NOMO-1 (cell line): ENCODE data around the gene ABHD14A.

Source experiments
- DNase-seq, 2 experiments: peaks; one replicate each; lab custom pipeline; 2025; ENCODE audit not compliant: unreplicated experiment in 2 of 2; lab: John Stamatoyannopoulos, UW

Gene ABHD14A

DNA sequence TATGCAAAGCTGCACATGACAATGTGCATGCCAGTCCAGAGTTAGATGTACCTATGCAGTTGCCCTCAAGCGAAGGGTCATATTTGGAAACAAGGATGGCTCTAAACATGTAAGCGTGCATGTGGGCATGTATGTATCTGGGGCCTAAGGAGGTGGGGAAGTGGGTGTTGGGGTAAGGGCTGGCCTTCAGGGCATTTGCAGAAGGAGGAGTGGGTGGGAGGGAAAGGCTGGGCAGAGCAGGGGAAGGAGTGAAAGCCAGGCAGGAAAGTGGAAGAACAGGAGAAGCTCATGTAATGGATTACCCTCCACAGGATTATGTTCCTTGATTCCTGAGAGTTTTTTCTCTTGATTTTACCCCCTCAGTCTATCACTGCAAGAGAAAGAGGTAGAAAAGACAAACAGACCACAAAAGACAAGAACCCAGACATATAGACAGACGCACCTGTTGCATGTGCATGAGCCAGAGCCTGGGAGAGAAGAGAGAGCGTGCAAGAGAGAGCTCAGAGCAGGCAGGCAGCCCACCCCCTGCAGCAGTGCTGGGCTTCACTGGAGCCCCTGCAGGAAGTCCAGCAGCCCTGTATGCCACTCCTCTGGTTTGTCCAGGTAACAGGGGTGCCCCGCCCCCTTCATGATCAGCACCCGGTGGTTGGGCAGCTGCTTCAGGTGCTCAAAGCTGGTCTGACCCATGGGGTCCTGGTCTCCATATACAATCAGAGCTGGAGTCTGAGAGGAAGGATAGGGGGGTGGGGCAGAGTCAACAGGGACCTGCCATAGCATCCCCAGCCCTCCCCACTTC, 5.8 kb upstream of the ABHD14A start:
- no peak for DNase-seq

DNA sequence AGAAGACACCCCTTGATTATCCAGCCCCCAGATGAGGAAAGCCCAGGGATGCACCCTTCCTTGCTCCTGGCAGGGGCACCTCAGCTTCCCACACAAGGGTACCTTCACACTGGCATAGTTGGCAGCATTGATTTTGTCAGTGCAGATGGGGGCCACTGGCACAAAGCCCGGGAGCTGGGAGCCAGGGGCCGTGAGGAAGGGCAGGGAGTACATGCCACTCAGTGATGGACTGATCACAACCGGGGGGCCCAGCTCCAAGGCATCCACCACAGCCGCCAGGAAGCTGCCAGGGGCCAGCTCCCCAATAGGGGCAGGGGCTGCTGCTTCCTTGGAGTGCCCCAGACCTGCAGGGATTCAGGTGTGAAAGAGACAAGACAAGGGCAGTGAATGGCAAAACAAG, 5.0 kb upstream of the ABHD14A start:
- DNase-seq, result no peak

DNA sequence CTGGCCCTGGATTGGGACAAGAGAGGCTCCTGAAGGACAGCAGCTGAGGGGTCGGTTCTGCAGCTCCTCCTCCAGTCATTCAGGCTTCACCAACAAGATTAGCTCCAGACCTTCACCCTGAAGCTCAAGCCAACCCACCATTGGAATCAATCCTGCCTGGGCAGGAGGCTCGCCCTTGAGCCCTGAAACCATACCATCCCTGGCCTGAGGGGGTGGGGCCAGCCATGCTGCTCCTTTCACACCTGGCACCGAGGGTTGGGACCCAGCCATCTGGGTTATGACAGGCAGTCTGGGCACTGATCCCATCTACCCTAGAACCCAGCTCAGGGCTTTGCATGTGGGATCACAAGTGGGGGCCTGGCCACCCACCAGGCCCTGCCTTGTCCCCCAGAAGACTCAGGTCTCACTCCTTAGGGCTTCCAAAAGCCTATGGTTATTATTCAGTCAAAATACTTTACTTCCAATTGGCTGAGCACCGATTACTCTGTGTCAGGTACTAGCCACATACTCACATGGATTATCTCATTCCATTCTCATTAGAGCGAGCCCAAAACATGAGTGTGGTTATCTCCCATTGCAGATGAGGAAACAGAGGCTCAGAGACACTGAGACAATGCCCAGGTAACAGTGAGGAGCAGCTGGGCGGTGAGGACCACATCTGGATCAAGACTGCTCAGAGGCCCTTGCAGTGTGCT, 4.1 kb upstream of the ABHD14A start:
- no peak for DNase-seq

DNA sequence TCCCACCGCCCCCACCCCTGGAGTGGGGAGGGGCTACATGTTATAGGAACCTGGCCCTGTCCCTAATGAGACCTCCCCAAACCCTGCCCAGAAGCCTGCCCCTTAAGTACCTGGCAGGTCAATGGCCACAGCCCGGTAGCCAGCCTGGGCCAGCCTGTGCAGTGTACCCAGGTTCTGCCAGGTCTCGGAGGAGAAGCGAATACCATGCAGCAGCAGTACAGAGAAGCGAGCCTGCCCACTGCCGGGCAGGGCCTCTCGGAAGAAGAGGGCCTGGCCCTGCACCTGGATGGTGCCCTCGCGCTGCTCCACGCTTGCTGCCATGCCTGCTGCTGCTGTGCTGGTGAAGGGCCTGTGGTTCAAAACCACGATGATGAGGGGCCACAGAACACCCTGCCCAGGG, 3.5 kb upstream of the ABHD14A start:
- DNase-seq, result no peak

DNA sequence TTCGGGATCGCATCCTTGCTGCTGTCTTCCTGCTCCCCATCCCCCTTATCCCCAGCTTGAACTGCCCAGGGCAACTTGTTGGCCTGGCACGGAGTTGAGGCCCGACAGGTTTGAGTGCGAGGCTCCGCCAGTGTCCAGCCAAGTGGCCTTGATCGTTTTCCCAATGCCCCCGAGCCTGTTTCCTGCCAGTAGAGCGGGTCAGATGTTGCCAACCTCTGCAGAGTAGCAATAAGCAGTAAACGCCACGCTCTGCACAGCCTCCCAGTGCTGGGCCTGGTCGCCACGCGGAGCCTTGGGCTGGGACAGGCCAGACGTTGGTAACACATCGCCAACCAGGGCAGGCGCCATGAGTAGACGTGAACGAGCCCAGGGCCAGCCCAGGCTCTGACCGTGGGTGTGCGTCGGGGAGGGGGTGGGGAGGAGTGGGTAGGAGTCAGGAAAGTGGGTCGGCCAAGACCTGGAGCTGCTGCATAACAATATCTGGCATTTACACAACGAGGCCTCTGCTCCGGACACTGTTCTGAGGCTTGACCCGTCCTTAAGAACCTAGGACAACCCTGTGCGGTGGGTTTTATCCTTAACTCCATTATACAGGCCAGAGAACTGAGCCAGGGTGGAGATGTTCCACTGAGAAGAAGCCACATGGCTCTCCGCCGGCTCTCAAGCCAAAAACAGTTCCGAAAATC, 444 bp upstream of the ABHD14A start:
- DNase-seq, result no peak

DNA sequence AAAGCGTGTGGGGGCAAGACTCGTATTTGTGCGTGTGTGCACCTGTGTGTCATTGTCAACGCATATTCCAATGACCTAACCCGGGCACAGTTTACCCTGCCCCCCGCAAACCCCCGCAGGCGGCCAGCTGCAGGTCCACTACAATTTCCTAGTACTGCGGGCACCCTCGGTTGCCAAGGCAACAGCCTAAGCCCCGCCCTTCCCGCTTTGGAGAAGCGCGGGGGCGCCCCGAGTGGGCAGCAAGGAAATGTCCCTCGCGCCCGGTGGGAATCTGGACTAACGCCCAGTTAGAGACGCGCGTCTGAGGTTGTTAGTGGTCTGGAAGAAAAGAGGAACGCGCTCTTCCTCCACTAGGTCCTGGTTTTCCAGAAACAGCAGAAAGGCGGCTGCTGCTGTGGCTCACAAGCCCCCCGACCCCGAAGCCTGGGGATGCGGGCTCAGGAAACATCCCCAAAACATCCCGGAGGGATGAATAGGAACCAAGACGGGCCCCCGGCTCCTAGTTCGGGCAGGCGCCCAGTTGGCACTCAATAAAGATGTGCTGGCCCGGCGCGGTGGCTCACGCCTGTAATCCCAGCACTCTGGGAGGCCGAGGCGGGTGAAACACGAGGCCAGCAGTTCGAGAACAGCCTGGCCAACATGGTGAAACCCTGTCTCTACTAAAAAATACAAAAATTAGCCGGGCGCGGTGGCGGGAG, 1.1 kb downstream of the ABHD14A start:
- DNase-seq, result peak in 1 of 2 experiments; percentile 13

DNA sequence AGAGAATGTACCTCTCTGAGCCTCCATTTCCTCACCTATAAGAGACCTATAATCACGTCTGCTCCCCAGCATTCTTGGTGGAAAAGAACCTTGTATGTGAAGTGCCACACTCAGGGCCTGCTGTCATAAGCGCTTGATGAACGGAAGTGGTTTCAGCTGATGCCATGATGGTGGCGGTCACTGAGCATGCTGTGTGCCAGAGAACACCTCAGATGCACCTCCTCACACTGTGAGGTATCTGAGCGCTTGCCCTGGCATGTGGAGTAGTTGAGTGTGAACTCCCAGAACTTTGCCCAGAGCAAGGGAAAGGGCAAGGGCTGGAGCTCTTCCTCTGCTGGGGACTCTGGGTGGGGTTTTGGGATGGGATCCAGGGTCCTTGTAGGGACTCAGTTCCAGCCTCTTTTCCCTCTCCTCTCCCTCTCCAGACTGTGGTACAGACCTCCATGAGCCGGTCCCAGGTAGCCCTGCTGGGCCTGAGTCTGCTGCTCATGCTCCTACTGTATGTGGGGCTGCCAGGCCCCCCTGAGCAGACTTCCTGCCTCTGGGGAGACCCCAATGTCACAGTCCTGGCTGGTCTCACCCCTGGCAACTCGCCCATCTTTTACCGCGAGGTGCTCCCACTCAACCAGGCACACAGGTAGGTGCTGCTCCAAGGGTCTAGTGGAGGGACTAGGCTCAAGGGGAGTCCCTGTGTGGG, 2.7 kb downstream of the ABHD14A start:
- DNase-seq, result no peak

DNA sequence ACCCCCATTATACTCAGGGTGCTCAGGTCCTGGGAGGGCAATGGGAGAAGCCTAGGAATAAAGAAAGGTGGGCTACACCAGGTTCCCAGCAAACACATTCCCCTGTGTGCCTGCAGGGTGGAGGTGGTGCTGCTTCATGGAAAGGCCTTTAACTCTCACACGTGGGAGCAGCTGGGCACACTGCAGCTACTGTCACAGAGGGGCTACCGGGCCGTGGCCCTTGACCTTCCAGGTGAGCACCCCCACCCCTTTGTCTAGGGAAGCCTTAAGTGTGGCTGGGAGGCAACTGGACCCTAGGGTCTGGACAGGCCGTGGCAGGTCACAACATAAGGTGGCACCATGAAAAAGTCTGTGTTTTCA, 3.3 kb downstream of the ABHD14A start:
- DNase-seq, result no peak

DNA sequence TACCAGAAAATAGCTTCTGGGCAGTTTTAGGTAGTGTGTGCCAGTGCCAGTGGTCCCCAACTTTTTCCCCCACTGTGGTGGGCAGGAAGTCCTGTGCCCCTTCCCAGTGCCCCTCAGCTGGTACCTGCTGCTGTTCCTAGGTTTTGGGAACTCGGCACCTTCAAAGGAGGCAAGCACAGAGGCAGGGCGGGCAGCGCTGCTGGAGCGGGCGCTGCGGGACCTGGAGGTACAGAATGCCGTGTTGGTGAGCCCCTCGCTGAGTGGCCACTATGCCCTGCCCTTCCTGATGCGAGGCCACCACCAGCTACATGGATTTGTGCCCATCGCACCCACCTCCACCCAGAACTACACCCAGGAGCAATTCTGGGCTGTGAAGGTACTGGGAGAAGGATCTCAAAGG, 5.4 kb downstream of the ABHD14A start:
- no peak for DNase-seq

DNA sequence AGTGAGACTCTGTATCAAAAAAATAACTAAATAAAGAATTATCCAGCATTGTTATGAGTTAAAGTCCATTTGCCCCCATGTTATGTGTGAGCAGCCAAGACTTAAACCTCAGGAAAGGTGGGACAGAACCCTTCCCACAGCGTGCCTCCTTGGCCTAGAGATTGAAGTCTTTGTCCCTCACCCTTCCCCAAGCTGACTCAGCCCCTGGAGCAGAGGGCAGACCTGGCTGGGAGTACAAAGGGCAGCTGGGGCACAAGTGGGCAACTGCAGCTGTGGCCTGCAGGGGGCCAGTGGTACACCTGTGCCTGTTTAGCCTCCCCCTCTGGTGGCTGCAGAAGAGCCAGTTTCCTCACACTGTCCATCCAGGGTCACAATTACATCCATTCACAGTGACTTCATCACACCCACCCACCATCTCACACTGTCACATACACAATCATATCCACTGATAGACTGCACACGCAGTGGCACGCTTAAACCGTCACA, 7.5 kb downstream of the ABHD14A start:
- peak; percentile 28 to 46 for DNase-seq

DNA sequence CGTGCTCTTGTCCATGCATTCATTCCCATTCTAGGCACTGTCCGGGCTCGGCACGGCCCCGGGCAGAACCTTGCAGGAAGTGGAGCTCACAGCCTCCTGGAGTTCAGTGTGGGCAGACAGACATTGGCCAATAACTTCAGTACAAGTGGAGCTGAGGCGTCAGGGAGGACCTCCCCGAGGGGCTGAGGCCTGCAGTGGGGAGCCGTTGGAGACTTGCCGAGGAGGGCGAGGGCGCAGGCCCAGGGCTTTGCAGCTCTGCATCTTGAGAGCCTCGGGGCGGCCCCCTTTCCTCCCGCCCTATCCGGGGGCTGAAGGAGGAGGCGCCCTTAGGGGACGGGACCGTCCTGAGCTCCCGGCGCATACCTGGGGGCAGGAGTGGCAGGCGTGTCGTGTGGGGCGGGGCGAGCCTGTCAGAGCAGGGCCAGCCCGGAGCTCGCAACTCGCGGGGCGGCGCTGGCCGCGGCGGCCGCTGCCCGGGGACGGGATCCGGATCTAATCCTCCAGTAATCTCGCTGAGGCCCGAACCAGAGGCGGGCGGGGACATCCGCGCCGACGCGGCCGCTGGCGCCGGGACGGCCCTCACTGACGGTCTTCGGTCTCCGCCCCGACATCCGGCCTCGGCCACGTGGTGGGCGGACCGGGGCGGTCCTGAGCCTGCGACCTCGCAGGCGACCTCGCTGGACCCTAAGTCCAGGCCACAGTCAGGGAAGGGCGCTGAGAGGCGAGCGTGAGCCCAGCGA, 8.1 kb downstream of the ABHD14A start, which contains the start of gene ACY1:
ACY1 (plus strand) TSS at position 698 of the 740 bp plus-strand sequence. CDS start 530 bp downstream, outside the sequence.
- DNase-seq, result peak; percentile 80 to 86

DNA sequence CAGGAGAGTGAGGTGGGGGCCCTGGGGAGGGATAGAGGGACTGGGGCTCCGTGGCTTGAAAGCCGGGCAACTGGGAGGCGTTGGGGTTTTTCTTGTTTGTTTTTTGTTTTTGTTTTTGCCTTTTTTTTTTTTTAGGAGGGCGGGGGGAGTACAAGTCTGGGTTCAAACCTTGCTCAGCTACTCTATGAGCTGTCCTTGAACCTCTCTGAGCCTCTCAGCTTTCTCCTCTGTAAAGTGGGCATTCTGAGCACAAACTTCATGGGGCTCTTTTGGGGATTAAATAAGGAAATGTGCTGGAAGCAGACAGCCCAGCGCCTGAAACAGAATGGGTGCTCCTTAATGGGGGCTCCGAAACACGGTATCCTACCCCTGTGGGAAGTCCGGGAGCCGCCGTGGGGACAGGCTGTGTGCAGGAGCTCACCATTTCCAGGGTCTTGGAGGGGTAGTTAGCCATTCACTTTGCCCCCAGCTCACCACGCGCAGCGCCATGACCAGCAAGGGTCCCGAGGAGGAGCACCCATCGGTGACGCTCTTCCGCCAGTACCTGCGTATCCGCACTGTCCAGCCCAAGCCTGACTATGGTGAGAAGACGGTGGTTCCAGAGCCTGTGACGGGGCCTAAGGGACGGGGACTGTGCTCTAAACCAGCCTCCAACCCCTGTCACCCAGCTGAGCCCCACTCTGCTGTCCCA, 8.9 kb downstream of the ABHD14A start:
- peak in 1 of 2 experiments; percentile 45 for DNase-seq

DNA sequence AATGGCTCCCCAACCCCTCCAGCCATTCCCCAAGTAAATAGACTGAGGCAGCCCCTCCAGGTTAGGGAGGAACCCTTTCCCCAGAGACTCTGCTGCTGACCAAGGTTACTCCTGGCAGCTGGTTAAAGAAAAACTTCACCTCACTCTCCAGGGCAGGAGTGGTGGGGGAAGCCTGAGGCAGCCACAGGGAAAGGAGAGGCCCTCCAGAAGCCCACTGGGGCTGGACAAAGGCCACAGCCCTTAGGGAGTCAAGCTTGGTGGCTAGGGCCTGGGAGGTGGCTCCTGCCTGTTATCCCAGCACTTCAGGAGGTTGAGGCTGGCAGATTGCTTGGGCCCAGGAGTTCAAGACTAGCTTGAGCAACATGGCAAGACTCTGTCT, 9.4 kb downstream of the ABHD14A start:
- no peak for DNase-seq

DNA sequence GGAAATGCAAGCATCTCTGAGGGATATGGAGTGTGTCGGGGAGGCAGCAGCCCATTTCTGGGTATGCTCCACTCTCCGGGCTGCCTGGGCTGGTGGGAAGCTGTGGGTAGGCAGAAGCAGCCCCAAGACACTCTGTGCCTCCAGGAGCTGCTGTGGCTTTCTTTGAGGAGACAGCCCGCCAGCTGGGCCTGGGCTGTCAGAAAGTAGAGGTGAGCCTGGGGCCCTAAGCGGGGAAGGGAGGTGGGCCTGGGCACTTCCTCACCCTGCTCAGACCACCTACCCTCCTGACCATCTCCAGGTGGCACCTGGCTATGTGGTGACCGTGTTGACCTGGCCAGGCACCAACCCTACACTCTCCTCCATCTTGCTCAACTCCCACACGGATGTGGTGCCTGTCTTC, 10.2 kb downstream of the ABHD14A start:
- DNase-seq, result no peak

DNA sequence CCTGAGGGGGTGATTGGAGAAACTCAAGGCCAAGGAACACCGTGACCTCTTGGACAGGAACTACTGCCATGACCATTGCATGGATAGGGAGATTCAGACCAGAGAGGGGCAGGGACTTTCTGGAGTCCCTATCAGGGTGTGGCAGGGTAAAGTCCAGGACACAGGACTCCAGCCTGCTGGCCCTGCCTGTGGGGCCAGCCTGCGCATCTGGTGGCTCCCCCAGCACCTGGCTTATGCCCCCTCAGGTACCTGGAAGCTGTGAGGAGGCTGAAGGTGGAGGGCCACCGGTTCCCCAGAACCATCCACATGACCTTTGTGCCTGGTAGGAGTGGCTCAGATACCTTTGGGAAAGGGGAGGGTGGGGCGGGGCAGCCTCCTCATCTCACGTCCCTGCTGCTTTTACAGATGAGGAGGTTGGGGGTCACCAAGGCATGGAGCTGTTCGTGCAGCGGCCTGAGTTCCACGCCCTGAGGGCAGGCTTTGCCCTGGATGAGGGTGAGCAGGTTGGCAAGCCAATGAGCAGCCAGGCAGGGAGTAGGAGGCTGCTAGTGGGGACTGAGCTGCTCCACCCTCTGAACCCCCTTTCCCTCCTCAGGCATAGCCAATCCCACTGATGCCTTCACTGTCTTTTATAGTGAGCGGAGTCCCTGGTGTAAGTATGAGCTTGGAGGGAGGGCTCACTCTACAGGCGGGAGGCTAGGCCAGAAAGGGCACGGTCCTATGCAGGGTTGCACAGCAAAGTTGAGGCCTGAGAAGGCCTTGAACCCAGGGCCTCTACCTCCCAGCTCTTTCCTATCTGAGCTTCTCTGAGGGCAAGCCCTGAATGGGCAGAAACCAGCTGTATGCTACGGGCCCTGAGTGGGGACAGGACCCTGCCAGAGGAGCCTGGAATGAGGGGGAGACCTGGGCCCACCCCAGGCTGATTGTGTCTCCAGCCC, 11.4 kb downstream of the ABHD14A start:
- DNase-seq, result no peak

DNA sequence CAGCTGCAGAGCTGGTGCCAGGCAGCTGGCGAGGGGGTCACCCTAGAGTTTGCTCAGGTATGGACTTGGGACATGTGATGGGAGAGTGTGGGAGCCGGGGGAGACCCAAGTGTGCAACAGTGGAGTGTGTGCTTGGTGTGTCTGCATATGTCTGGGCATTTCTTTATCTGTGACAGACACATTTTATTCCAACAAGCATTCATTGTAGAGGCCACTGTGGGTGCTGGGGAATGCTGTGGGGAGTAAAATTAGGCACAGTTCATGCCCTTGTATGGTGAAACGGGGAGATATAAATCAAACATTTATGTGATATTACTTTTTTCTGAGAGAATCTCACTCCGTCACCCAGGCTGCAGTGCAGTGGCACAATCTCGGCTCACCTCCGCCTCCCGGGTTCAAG, 12.7 kb downstream of the ABHD14A start:
- DNase-seq, result no peak

DNA sequence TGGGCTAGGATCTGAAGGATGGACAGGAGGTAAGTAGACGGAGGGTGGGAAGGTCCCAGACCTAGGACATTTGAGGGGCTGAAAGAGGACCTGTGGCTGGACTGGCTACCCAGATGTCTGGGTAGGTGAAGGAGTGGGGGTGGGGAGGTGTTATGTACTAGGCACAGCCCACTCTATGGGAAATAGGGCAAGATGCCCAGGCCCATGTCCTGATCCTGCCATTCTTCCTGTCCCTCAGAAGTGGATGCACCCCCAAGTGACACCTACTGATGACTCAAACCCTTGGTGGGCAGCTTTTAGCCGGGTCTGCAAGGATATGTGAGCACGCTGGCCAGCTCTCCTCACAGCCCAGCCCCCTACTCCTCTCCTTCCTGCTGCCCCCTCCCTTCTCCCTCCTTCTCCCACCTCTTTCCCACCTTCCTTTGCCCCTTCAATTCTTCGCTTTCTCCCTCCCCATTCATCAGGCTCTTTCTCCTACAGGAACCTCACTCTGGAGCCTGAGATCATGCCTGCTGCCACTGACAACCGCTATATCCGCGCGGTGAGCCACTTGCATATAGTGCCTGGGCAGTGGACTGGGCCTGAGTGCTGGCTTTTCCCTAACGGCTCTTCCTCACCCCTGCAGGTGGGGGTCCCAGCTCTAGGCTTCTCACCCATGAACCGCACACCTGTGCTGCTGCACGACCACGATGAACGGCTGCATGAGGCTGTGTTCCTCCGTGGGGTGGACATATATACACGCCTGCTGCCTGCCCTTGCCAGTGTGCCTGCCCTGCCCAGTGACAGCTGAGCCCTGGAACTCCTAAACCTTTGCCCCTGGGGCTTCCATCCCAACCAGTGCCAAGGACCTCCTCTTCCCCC, 13.7 kb downstream of the ABHD14A start:
- no peak for DNase-seq
